Progenitor cell of endocrine pancreas (in vitro differentiated cells): ENCODE data around the gene BNIP2. TPM values are rescaled to one million over a fixed set of nuclear protein-coding genes. Genes with fewer than 3 reads are reported as not detected.
"Not testable (repeated sequence)": the region's sequence is repeated elsewhere in the genome, so short reads cannot be mapped to it uniquely, and the experiment has no call there.

Source experiments
- DNase-seq: peaks from one replicate; pipeline ENCODE4 v3.0.0; 2021; ENCODE audit warnings: low spot score; ENCODE audit not compliant: unreplicated experiment
- H3K27ac Mint-ChIP-seq: 2 replicates; pipeline ENCODE4 v1.8.0; 2021; ENCODE audit warnings: mild to moderate bottlenecking, moderate library complexity, mixed read lengths
- H3K27me3 Mint-ChIP-seq: 2 replicates; pipeline ENCODE4 v1.8.0; 2021; ENCODE audit warnings: mixed read lengths
- H3K36me3 Mint-ChIP-seq: 2 replicates; pipeline ENCODE4 v1.8.0; 2022; ENCODE audit warnings: mixed read lengths; ENCODE audit not compliant: insufficient read depth
- H3K4me1 Mint-ChIP-seq: 2 replicates; pipeline ENCODE4 v1.8.0; 2021; ENCODE audit warnings: low read depth, mixed read lengths
- H3K4me3 Mint-ChIP-seq: 2 replicates; pipeline ENCODE4 v1.8.0; 2021; ENCODE audit warnings: low read depth, mild to moderate bottlenecking, moderate library complexity, mixed read lengths
- H3K9me3 Mint-ChIP-seq: 2 replicates; pipeline ENCODE4 v1.8.0; 2021; ENCODE audit warnings: low read depth, mixed read lengths
- CTCF ChIP-seq: fragments of 200-600 bp; sonication (generic); IDR thresholded peaks from one replicate; pipeline ENCODE4 v1.5.0; 2021; ENCODE audit warnings: antibody characterized with exemption, mild to moderate bottlenecking; ENCODE audit not compliant: unreplicated experiment
- total RNA-seq: library from RNA; stranded (reverse); gene quantifications from 2 replicates; pipeline ENCODE4 v1.2.1, GENCODE V29; 2021

Gene BNIP2
- total RNA-seq, 1 donor from 2014 or later, result 58.2 TPM

- H3K36me3 Mint-ChIP-seq, result peaks cover 30% of the 10 kb centered on the region
- H3K27ac Mint-ChIP-seq, result no peak overlapping the region
- peaks cover 2% of the 10 kb centered on the region for H3K4me1 Mint-ChIP-seq
- no peak overlapping the region for H3K4me3 Mint-ChIP-seq
- TF ChIP-seq CTCF, result no peak
- no peak for DNase-seq
- H3K27me3 Mint-ChIP-seq, result no peaks in the 10 kb centered on the region
- H3K9me3 Mint-ChIP-seq, result peaks cover 7% of the 10 kb centered on the region
Measured at GRCh38 chr15:59649603-59650002, 39.5 kb downstream of the BNIP2 start.

- Mint-ChIP-seq H3K27me3 (no peaks in the 10 kb centered on the region), H3K9me3 (no peaks in the 10 kb centered on the region), H3K4me3 (no peak overlapping the region), H3K27ac (no peak overlapping the region), H3K36me3 (peaks cover 25% of the 10 kb centered on the region), H3K4me1 (peaks cover 2% of the 10 kb centered on the region)
- TF ChIP-seq CTCF, result no peak
- DNase-seq, result no peak
Measured at GRCh38 chr15:59647085-59647484, 42.0 kb downstream of the BNIP2 start.

GRCh38 chr15:59646277-59646676 lies 42.8 kb downstream of the BNIP2 start:
- H3K36me3 Mint-ChIP-seq, result peaks cover 20% of the 10 kb centered on the region
- no peaks in the 10 kb centered on the region for H3K9me3 Mint-ChIP-seq
- peaks cover 2% of the 10 kb centered on the region for H3K4me1 Mint-ChIP-seq
- no peak for DNase-seq
- no peak for TF ChIP-seq CTCF
- H3K4me3 Mint-ChIP-seq, result no peak overlapping the region
- H3K27ac Mint-ChIP-seq, result no peak overlapping the region
- no peaks in the 10 kb centered on the region for H3K27me3 Mint-ChIP-seq

GRCh38 chr15:59645812-59646211 lies 43.3 kb downstream of the BNIP2 start:
- not testable (repeated sequence) for H3K4me3 Mint-ChIP-seq, DNase-seq, H3K9me3 Mint-ChIP-seq, H3K27ac Mint-ChIP-seq, H3K4me1 Mint-ChIP-seq, H3K27me3 Mint-ChIP-seq
- peaks cover 19% of the 10 kb centered on the region for H3K36me3 Mint-ChIP-seq

DNA sequence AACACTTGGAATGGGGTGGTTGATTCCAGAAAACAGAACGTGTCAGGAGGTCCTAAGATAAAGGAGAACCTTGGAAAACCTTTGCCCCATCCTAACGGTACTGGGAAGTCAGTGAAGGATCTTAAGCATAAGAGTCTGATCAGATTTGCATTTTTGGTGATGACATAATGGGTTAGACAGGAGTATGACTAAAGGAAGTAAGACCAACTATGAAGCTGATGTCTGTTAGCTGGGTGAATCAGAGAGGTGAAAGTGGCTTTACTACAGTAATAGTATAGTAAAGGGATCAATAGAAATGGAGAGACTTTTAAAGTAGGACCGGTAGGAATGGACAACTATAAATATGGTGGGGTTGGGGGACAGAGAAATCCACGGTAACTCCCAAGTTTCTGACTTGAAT lies 44.4 kb downstream of the BNIP2 start:
- no peaks in the 10 kb centered on the region for H3K9me3 Mint-ChIP-seq

More for the DNA sequence above, 44.4 kb downstream of the BNIP2 start:
- peaks cover 14% of the 10 kb centered on the region for H3K36me3 Mint-ChIP-seq
- DNase-seq, result no peak
- H3K4me1 Mint-ChIP-seq, result peaks cover 1% of the 10 kb centered on the region
- H3K27ac Mint-ChIP-seq, result no peak overlapping the region
- H3K27me3 Mint-ChIP-seq, result no peaks in the 10 kb centered on the region
- no peak overlapping the region for H3K4me3 Mint-ChIP-seq
- TF ChIP-seq CTCF, result no peak
